H7 (cell line): ENCODE measurements around the gene CASP10. TPM values are rescaled to one million over a fixed set of nuclear protein-coding genes. Genes with fewer than 3 reads are reported as not detected.

Source experiments
- DNase-seq: peaks from one replicate; pipeline ENCODE4 v3.0.0; 2012
- H3K27me3 ChIP-seq: 2 replicates; pipeline ENCODE4 v1.6.0; 2011; ENCODE audit warnings: mild to moderate bottlenecking, low read length; ENCODE audit not compliant: control insufficient read depth, insufficient read depth
- H3K36me3 ChIP-seq: replicated peaks from 2 replicates; pipeline ENCODE4 v1.5.1; 2011; ENCODE audit warnings: low read length; ENCODE audit not compliant: control insufficient read depth, insufficient read depth
- H3K4me3 ChIP-seq: 2 replicates; pipeline ENCODE4 v1.5.1; 2011; ENCODE audit warnings: low read depth, mild to moderate bottlenecking, control low read depth, low read length, moderate library complexity; ENCODE audit not compliant: insufficient read depth
- total RNA-seq: library from RNA; depleted of rRNA; stranded (reverse); fragments of >200 nt; shearing (Covaris generic); gene quantifications from 2 replicates; pipeline ENCODE4 v1.2.3, GENCODE V29; 2014

The CASP10 gene
- total RNA-seq, 1 experiment from 2014 or later, result 5.1 TPM

DNA sequence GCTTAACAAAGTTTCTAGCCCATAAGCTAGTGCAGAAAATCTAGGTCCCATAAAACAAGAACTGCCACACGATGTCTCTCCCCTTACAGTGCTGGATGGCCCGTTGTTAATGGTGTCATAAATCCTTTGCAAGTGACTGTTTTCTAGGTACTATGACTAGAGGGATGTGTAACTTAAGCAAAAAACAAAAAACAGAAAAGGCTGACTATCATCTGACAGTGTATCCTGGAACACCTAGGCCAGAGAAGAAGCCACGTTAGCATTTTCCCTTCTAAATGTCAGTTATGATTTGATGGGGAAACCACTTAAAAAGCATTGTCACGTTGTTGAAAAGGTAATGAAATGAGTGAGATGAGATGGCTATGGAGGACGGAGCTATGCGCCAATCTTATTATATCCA lies 79.8 kb downstream of the CASP10 start:
- no peaks in the 10 kb centered on the region for H3K36me3 ChIP-seq
- H3K27me3 ChIP-seq, result no peaks in the 10 kb centered on the region
- DNase-seq, result no peak
- no peak overlapping the region for H3K4me3 ChIP-seq

DNA sequence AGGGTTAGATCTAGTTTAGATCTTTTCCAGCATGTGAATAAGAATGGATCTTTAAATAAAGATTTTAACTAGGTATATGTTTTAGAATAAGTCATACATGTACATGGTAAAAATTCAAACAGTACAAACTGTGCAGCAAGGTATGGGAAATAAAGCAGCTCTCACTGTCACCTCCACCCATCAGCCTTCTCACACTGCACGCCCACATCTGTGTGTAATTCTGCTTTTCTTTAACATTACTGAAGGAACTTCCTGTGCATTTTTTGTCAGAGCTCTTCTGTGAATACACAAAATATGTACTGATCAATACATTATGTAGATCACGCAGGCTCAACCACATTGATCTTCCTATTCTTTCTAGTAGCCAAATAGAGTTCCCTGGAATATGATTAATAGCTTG lies 80.8 kb downstream of the CASP10 start:
- no peak for DNase-seq
- Histone ChIP-seq H3K4me3 (no peak overlapping the region), H3K27me3 (no peaks in the 10 kb centered on the region), H3K36me3 (no peaks in the 10 kb centered on the region)

DNA sequence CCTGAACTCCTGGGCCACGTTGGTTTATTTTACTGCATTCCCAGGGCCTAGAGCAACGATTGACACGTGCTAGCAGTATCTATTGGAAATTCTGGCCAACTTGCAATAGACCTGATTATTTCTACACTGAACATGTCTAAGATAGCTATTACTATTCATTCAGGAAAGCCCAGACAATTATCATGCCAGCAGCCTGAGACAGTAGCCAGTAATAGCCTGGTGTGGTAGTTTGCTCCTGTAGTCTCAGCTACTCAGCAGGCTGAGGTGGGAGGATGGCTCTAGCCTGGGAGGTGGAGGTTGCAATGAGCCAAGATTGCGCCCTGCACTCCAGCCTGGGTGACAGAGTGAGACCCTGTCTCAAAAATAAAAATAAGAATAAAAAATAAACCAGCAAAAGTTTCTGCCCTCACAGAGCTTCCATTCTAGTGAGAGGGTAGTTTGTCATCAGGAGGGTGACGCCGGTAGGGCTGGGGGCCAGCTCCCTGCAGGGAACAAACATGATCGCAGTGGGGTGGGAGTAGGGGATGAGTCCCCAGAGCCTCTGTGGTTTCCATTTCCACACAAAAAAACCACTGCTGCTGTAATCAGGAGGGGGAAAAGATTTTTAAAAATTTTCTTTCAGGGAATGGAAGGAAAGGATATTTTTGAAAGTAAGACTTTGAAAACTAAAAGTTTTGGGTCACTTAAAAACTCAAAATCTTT lies 81.7 kb downstream of the CASP10 start:
- DNase-seq, result no peak
- Histone ChIP-seq H3K36me3 (no peaks in the 10 kb centered on the region), H3K4me3 (no peak overlapping the region), H3K27me3 (no peaks in the 10 kb centered on the region)

DNA sequence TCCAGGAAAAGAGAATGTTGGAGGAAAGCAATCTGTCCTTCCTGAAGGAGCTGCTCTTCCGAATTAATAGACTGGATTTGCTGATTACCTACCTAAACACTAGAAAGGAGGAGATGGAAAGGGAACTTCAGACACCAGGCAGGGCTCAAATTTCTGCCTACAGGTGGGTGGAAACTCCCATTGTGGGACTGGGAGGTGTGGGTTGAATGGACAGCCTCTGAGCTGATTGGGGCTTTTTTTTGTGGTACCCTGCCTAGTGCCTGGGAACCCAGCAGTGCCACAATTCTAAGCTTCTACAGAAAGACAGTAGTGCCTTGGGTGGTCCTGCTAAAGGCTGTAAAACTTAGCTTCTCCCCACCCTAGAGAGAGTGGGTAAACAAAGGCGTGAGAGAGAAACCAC lies 83.7 kb downstream of the CASP10 start:
- no peak overlapping the region for H3K4me3 ChIP-seq
- no peak for DNase-seq
- no peaks in the 10 kb centered on the region for H3K27me3 ChIP-seq
- no peaks in the 10 kb centered on the region for H3K36me3 ChIP-seq

DNA sequence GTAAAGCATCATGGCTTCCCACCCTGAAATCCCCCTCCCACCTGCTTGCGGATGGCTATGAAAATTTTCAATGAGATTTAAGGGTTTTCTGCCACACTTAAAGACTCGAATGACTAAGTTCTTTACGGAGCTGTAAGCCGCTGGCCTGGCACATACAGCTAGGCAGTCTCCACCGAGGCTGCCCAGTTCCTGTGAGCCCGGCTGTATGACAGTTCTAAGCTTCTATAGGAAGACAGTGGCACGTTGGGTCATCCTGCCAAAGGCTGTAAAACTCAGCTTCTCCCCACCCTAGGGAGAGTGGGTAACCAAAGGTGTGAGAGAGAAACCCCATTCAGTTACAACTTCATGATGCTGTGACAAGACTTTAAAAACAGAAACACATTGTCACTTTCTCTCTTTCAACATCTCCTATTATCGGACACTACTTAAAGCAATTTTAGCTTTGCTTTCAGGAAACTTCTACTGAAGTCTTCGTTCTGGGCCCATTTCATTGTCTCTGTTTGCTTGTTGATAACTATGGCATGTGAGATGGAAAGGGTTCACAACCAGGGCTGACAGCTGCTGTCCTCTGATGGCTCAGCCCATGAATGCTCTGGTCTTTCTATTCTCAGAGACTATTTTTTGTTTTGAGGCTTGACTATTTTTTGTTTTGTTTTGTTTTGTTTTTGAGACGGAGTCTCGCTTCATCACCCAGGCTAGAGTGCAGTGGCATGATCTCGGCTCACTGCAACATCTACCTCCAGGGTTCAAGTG lies 84.5 kb downstream of the CASP10 start:
- DNase-seq, result no peak
- H3K27me3 ChIP-seq, result no peaks in the 10 kb centered on the region

DNA sequence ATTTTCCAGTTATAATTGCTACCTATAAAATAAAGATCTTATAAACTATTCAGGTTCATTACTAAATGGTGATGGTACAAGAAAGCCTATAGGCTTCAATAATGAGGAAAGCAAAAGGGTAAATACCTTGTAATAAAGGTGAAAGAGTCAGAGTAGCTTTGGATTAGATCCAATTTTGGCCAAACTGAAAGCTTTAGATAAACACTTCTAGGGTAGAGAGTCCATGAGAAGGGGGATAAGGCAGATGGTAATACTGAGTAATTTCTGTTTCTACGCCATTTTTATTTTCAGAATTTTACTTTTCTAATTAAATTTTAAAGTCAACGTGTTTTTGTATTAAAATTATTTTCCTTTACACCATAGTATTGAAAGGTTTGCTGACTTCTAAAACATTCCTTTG lies 86.8 kb downstream of the CASP10 start:
- Histone ChIP-seq H3K4me3 (no peak overlapping the region), H3K27me3 (no peaks in the 10 kb centered on the region), H3K36me3 (no peaks in the 10 kb centered on the region)
- no peak for DNase-seq

More for the DNA sequence above, 84.5 kb downstream of the CASP10 start:
- Histone ChIP-seq H3K4me3 (no peak overlapping the region), H3K36me3 (no peaks in the 10 kb centered on the region)

DNA sequence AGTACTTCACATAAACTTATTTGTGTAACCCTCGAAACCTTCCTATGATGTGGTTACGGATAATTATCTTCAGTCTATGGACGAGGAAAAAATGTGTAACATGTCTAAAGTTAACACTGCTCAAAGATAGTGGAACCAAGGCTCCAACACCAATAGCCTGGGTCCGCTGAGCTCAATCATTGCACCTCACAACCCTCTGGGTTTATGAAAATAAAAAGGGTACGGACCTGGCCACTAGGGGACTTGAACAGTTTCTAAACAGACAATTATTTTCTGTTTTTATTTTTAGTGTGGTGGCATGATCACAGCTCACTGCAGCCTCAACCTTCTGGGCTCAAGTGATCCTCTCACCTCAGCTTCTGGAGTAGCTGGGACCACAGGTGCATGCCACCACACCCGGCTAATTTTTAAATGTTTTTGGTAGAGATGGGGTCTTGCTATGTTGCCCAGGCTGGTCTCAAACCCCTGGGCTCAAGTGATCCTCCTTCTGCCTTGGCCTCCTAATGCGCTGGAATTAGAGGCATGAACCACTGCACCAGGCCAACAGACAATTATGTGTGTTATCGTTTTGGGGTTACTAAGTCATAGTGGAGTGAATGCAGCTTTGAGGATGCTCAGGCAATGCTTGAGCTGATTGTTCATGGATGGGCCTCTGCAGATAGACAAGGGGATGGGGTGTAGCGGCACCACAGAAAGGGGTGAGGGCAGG lies 87.5 kb downstream of the CASP10 start:
- no peaks in the 10 kb centered on the region for H3K36me3 ChIP-seq
- H3K27me3 ChIP-seq, result no peaks in the 10 kb centered on the region
- H3K4me3 ChIP-seq, result no peak overlapping the region
- no peak for DNase-seq

DNA sequence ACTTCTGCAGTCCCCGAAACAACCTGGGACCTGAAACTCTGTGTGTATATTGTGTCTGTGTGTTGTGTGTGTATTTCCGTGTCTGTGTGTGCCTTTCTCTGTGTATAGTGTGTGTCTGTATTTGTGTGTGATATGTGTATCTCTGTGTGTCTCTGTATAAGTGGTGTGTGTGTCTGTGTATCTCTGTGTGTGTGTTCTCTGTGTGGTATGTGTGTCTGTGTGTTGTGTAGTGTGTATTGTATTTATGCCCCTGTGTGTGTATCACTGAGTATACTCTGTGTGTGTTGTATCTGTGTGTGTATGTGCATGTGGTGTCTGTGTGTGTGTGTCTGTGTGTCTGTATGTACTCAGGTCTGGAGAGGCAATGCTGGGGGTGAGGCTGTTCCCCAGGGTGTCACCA lies 89.0 kb downstream of the CASP10 start:
- no peaks in the 10 kb centered on the region for H3K27me3 ChIP-seq
- no peak overlapping the region for H3K4me3 ChIP-seq
- no peaks in the 10 kb centered on the region; the same call in 1 of the 2 replicates for H3K36me3 ChIP-seq
- no peak for DNase-seq

DNA sequence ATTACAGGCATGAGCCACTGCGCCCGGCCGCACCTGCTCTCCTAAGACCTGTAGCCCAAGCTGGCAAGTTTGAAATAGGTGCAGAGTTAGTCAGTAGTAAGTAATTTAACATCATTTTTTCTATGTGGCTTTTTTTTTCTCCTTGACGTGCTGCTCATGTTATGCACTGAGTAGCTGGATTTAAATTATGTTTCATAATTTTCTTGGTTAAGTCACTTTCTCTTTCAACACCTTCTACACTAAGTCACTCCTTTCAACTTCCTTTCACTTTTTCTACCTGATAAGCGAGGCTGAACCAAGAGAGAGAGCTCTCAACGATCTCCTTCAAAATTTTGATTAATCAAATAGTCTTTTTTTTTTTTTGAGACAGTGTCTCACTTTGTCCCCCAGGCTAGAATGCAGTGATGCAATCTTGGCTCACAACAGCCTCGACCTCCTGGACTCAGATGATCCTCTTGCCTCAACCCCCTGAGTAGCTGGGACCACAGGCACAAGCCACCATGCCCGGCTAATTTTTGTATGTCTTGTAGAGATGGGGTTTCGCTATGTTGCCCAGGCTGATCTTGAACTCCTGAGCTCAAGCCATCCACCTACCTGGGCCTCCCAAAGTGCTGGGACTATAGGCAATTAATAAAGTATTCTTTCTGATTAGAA lies 90.5 kb downstream of the CASP10 start:
- DNase-seq, result no peak
- Histone ChIP-seq H3K27me3 (no peaks in the 10 kb centered on the region), H3K36me3 (no peaks in the 10 kb centered on the region; the same call in 1 of the 2 replicates), H3K4me3 (no peak overlapping the region)

DNA sequence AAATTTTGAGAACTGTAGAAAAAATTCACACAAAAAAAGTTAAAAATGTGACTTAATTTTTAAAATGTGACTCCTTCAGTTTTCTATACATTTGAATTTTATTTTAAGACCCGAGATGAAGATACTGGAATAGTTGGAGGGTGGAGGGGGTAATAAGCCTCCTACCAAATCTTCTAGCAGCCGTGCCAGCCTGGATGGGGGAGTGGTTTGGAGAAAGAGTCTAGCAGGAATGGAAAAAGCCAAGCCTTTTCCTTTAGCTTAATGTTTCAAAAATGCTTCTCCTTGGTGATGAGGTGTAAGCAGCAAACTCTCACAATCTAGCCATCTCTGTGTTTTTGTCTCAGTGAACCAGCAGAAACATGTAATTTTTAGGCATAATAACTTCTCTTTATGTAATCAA lies 92.1 kb downstream of the CASP10 start:
- H3K36me3 ChIP-seq, result no peaks in the 10 kb centered on the region; the same call in 1 of the 2 replicates
- DNase-seq, result no peak
- no peaks in the 10 kb centered on the region for H3K27me3 ChIP-seq
- H3K4me3 ChIP-seq, result no peak overlapping the region

DNA sequence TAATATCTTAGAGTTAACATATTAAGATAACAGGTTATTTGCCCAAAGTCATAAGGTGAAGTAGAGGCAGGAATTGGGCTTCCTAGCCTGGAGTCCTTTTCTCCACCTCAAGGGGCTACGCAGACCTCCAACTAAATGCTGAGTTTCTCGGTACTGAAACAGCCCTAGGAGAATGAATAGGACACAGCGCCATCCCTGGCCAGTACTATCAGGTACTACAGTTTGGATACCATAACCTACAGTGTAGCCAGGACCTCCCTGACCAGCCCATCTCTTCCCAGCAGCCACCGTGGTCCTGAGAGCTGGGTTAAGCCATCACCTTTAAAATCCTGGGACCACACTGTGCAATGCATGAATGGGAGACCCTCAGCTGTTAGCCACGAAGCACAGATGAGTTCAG lies 93.0 kb downstream of the CASP10 start:
- no peaks in the 10 kb centered on the region for H3K27me3 ChIP-seq
- H3K36me3 ChIP-seq, result no peaks in the 10 kb centered on the region; the same call in 1 of the 2 replicates
- DNase-seq, result peak; percentile 71
- H3K4me3 ChIP-seq, result no peak overlapping the region

DNA sequence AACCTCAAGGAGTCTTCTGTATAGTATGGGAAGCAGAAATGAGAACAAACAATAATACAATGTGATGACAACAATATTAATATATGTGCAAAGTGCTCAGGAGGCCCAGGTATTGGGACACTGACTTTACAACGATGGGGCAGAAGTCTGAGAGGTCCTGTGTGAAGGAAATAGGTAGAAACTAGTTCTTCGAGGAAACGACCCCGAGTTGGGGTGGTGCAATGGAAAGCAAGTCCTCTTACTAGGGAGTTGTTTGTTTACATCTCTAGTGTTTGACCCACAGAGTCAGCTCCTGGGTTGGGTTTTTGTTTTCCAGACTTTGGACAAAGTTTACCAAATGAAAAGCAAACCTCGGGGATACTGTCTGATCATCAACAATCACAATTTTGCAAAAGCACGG lies 93.6 kb downstream of the CASP10 start:
- H3K27me3 ChIP-seq, result no peaks in the 10 kb centered on the region
- no peaks in the 10 kb centered on the region; the same call in 1 of the 2 replicates for H3K36me3 ChIP-seq
- DNase-seq, result no peak
- H3K4me3 ChIP-seq, result no peak overlapping the region
